Retinal pigment epithelial cell (primary cell): ENCODE measurements around the gene FOXS1.

Experiments used
- DNase-seq: peaks from one replicate; pipeline ENCODE4 v3.0.0-alpha.2; 2010; ENCODE audit warnings: low read depth
- H3K4me3 ChIP-seq: 2 replicates; pipeline ENCODE4 v1.5.1; 2011; ENCODE audit warnings: mild to moderate bottlenecking, low read length, control low read depth, moderate library complexity
- TF ChIP-seq, protein P1 (sequence below): conservative IDR thresholded peaks from 2 replicates; pipeline ENCODE4 v1.5.1; 2011; ENCODE audit warnings: low read depth, low read length, control low read depth, inconsistent platforms

Gene FOXS1

DNA sequence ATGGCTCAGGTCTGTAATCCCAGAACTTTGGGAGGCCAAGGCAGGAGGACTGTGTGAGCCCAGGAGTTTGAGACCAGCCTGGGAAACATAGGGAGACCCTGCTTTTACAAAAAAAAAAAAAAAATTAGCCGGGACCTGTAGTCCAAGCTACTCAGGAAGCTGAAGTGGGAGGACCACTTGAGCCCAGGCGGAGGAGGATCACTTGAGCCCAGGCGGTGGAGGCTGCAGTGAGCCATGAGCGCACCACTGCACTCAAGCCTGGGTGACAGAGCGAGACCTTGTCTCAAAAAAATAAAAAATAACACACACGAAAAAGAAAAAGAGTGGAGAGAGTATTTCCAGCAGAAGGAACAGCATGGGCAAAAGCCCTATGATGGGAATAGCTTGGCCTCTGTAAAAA is 27.0 kb upstream of the FOXS1 start:
- TF ChIP-seq, protein P1, sequence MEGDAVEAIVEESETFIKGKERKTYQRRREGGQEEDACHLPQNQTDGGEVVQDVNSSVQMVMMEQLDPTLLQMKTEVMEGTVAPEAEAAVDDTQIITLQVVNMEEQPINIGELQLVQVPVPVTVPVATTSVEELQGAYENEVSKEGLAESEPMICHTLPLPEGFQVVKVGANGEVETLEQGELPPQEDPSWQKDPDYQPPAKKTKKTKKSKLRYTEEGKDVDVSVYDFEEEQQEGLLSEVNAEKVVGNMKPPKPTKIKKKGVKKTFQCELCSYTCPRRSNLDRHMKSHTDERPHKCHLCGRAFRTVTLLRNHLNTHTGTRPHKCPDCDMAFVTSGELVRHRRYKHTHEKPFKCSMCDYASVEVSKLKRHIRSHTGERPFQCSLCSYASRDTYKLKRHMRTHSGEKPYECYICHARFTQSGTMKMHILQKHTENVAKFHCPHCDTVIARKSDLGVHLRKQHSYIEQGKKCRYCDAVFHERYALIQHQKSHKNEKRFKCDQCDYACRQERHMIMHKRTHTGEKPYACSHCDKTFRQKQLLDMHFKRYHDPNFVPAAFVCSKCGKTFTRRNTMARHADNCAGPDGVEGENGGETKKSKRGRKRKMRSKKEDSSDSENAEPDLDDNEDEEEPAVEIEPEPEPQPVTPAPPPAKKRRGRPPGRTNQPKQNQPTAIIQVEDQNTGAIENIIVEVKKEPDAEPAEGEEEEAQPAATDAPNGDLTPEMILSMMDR, result no peak
- no peak overlapping the region for H3K4me3 ChIP-seq
- no peak for DNase-seq

DNA sequence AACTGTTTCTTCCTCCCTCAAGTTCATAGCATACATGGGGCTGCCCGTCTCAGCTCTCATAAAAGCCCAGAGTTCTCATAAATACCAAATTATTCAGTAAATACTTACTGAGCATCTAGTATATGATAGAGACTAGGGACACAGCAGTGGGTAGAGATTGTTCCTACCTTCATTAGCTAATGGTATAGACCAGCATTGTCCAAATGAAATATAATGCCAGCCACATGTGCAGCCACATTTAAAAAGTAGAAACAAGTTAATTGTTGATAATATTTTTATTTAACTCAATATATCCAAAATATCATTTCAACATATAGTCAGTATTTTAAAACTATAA is 26.2 kb upstream of the FOXS1 start:
- no peak overlapping the region for H3K4me3 ChIP-seq
- TF ChIP-seq, protein P1, result no peak
- DNase-seq, result no peak

DNA sequence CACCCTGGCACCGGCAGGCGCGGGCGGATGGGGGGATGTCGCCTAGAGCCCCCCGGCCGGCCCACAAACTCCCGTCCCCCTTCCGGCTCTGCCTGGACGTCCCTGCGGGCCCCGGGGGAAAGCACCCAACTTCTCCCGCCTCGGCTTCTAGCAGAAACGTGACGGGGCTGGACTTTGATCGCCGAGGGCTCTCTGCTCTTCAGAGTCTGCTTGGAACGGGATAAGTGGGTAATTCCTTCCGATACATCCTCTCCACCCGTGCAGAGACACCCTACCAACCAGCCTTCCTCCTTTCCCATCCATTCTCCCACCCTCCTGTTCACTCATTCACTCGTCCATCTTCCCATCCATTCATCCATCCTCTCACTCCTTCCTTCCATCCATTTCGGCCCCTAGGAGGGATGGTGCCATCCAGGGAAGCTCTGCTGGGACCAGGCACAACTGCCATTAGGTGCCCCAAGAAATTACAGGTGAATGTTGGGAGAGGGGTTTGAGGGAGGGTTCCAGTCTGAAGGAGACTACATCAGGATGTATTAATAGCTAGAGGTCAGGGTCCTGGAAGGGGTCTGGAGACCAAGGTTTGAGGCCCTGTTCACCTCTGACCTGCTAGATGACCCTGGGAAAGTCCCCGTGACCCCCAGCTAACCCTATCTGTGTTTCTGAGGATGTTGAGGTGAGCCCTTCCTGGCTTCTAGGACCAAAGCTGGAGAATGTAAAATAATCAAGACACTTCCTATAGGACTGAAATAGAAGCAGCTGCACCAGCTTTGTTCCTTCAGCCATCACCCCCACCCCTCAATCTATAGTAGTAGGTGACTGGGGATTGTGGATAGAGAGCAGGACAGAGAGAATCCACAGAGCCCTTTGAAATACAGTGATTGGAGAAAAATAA is 25.6 kb upstream of the FOXS1 start:
- TF ChIP-seq, protein P1, result no peak
- no peak for DNase-seq
- H3K4me3 ChIP-seq, result peak overlapping the region; percentile 54

DNA sequence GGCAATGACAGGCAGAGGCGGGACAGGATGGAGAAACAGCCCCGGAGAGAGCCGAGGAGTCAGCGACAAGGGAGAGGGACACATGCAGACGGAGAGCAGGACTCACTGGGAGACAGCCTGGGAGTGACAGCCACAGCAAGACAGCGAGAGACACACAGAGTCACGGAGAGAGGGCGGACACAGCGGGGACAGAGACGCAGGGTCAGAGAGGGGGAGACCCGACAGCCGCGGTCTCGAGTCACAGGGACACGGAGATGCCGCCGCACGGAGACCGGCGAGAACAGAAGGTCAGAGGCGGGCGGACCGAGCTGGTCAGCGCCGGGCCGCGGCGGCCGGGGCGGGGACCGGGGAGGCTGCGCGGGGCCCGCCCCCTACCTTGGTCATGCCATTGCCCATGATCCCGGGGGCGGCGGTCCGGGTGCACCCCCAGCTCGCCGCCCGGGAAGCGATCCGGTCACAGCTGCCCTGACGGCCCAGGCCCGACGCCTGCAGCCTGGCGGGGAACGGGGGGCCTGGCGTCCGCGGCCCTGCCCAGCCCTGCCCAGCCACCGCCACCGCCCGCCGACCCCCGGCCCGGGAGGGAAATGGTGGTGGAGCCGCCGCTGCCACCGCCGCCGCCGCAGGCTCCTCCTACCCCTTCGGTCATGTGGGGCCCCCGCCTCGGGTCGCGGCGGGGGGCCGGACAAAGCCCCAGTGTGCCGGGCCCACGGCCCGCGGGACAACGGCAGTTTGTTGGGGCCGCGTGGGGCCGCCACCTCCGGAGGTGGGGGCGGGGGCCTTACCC is 24.7 kb upstream of the FOXS1 start, which contains the start of the genes DUSP15 and TTLL9:
Gene DUSP15, minus strand, starts transcription at position 586 of the 784 bp plus-strand sequence. Its CDS starts 190 bp downstream, at position 396.
Gene TTLL9, plus strand, starts transcription at position 693 of the 784 bp plus-strand sequence. CDS start 493 bp downstream, outside the sequence.
- peak within 1 kb of the TSS; percentile 54 for H3K4me3 ChIP-seq
- TF ChIP-seq, protein P1, result no peak
- DNase-seq, result no peak

DNA sequence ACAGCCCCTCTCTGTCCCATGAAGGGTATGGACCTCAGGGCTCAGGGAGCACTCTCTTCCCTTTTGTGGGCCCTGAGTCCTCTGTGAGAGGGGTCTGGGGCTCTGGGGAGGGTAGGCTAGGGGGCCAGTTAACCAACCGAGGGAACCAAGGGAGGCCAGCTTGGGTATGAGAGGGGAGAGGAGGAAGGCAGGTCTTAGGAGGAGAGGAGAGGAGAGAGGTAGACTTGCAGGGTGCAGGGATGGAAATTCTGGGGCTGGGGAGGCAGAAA is 24.2 kb upstream of the FOXS1 start:
- TF ChIP-seq, protein P1, result no peak
- H3K4me3 ChIP-seq, result peak overlapping the region; percentile 54
- DNase-seq, result no peak

DNA sequence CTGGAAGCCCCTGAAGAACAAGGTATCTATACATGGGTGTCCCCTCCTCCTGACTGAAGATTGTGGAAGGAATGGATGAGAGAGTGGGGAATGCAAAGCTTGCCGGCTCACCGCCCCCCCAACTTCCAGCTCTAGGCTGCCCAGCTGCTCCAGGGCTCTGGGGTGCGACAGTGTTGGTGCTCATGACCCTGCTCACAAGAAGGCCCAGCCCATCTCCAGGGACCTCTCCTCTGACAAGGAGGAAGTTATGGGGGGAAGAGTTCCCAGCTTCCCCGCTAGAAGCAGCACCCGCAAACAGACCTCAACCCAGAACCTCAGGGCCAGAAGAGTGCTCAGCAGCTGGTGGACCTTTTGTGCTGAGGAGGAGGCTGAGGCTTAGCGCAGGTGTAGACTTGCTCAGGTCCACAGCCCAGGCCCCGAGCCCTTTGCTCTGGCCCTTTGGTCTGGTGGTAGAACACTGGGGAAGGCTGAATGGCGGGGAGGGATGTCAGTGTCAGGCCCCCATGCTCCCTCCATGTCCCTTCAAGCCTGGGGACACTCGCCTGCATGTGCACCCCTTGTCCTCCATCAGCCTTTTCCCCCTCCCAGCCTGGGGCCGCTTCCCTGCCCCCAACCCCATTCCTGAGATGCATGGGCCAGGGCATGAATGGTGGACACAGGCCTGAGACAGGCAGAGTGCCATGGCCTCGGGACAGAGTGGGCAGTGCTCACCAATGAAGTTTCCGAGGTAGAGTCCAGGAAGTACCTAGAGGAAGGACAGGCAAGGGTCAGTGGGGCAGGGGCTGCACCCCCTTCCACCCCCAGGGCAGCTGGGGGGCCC is 23.7 kb upstream of the FOXS1 start:
- TF ChIP-seq, protein P1, result no peak
- no peak for DNase-seq
- no peak overlapping the region for H3K4me3 ChIP-seq
